Superior temporal gyrus (tissue), 1 donor: Measurements from ENCODE around the gene MAJIN.
"Not testable (repeated sequence)": the region's sequence is repeated elsewhere in the genome, so short reads cannot be mapped to it uniquely, and the experiment has no call there.

Experiments
- DNase-seq: peaks from one replicate; pipeline ENCODE4 v3.0.0-alpha.2; 2016; ENCODE audit errors: extremely low spot score

MAJIN gene, protein sequence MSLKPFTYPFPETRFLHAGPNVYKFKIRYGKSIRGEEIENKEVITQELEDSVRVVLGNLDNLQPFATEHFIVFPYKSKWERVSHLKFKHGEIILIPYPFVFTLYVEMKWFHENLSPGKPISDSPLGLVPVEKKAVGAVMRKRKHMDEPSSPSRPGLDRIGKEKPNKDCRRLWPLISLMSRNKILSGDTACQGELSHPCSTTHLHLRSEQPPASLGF

DNA sequence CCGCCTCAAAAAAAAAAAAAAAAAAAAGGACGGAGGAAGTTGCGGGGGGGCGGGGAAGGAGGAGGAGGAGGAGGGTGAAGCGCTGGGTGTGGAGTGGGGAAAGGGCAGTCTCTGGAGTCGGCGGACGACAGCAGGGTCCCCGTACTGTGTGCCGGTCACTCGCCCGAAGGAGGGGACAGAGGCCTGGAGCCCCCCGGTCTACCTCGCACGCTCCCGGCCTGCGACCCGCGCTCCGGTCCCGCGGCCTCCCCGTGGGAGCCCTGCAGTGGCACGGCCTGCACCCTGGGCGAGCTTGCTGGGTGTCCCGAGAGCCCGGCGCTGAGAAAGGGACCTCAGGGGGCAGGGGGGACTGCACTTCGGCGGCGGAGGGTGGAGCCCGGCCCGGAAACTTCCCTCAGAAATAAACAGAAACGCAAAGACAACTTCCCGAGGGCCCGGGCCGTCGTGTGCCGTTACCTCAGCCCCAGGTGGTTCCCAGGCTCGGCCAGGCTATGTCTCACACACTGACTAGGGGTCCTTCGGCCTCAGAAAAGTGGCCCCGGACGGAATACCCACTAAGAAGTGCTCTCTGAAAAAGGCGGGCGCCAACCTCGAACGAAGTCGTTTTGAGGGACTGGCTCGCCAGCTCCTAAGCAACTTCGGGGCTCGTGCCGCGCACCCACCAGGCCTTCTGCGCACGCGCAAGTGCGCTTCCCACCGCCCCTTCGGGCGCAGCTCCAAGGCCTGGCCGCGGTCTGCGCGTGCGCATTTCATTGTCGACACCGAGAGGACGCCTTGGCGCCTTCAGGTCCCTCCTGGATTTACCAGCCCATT lies at the start of gene MAJIN:
MAJIN (minus strand) TSS at position 688 of the 813 bp plus-strand sequence. CDS start 12,703 bp downstream, outside the sequence.
- DNase-seq, result peak; percentile 61

DNA sequence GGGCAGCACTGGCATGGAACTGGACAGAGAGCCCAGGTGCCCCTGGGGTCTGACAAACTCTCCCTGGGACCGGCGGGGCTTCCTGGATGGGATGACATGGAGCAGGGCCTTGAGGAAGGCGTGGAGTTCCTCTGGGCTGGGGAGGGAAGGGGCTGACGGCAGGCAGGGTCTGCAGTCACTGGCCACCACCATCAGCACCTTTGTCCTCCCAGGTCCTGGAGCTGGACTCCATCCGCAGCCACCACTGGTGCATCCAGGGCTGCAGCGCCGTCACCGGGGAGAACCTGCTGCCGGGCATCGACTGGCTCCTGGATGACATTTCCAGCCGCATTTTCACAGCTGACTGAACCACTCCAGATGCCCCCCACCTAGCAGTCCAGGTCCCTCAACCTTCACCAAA lies 49.6 kb upstream of the MAJIN start:
- DNase-seq, result no peak

DNA sequence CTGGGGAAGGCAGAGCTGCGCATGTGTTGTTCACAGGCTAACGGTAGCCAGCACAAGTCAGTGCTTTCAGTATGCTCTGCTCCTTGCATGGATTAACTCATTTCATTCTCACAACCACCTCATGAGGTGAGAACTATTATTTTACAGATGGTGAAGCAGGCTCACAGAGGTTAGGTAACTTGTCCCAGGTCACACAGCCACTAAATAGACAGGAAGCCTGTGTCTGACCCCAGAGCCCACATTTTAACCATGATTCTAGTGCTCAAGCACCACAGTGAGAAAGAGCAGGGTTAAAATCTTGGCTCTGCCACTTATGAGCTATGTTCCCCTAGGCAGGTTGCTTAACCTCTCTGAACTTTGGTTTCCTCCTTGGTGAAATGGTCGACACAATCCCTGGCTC lies 49.1 kb upstream of the MAJIN start:
- no peak for DNase-seq

DNA sequence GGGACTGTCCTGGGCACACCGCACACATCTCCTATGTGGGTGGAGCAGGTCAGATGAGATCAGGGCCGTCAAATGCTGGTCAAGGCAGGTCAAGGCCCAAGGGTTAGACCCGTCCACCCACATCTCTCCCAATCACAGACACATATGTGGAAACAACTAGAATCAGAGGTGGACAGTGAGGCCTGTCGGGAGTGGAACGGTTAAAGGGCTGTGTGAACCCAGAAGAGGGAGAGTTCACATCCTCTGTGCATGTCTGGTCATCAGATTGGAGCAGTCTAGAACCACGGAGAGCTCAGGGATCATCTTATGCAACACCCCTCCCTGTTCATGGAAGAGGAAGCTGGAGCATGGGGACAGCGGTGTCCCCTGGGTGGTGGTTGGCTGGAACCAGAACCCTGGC lies 47.9 kb upstream of the MAJIN start:
- DNase-seq, result no peak

DNA sequence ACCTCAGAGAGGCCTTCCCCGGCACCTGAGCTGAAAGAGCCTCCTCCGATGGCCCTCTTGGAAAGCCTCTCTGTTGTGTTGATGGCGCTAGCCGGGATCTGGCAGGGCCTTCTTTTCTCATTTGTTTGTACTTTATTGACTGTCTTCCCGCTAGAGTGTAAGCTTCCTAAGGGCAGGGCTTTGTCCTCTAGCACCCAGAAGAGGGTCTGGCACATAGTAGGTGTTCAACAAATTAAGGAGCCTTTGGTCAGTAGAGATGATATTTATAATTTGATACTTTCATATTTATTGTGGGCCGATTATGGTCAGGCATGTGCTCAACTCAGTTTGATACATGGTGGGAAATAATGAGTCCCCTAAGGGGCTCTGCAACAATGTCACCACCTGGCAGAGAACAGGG lies 46.0 kb upstream of the MAJIN start:
- no peak for DNase-seq

DNA sequence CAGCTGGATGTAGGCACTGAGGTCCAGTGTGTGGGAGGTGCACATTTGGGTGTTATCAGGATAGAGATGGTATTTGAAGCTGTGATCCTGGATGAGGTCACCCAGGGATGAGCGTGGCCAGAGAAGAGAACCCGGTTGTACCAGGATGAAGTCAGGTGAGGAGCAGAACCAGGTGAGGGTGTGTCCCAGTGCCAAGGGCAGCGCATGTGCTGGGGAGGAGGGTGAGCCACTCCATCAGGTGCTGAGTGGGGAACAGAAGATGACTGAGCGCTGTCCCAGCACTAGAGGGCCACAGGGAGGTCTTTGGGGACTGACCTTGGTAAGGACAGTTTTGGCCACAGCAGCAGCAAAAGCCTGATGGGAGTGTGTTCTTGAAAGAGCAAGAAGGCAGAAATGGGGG lies 44.8 kb upstream of the MAJIN start:
- DNase-seq, result no peak

DNA sequence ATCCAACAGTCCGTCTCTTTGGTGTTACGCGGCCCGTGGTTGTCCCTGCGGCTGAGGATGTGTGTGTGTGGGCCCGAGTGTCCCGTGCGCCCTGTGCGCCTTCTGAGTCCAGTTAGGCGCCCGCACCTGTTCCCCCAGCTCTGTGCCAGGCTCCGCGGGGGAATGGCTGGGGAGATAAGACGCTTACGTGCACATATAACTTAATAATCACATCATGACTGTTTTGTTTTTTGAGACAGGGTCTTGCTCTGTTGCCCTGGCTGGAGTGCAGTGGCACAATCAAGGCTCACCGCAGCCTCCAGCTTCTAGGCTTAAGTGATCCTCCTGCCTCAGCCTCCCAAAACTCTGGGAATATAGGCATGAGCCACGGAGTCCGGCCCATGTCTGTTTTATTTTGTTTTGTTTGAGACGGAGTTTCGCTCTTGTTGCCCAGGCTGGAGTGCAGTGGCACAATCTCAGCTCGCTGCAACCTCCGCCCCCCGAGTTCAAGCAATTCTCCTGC lies 42.9 kb upstream of the MAJIN start:
- DNase-seq, result no peak

DNA sequence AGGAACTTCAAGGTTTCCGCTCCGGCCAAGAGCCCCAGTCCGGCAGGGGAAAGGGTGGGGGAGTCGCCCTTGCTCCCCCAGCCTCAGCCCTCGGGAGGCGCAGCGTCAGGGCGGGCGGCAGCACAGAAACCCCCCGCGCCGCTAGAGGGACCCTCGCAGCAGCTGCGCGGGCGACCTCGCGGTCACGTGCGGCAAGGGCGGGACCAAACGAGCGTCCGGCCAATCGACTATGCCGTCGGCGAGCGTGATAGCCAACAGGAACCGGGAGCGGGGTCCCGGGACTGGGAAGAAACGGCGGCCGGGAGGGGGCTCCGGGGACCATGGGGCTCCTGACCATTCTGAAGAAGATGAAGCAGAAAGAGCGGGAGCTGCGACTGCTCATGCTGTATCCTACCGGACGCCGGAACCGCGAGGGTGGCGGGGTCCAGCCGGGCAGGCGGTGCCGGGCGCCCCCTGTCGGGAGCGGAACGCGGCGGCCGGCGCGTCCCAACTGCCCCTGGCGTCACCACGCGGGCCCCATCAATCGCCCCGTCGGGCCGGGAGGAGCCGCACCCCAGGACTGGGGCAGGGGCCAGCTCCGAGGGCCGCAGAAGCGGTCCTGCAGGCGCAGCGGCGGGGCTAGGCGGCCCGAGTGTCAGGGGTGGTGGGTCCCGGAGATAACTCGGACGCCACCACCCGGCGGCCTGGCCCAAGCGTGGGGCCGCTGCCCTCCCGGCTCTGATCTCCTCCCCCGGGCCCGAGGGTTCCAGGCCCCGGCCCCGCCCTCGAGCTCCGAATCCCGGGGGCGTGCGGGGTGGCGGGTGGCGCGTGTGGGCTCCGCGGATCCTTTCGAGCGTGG lies 42.2 kb upstream of the MAJIN start, which contains the start of gene ARL2:
ARL2 (plus strand) TSS at position 273 of the 838 bp plus-strand sequence; CDS start at position 321, 48 bp downstream.
- peak; percentile 93 for DNase-seq

DNA sequence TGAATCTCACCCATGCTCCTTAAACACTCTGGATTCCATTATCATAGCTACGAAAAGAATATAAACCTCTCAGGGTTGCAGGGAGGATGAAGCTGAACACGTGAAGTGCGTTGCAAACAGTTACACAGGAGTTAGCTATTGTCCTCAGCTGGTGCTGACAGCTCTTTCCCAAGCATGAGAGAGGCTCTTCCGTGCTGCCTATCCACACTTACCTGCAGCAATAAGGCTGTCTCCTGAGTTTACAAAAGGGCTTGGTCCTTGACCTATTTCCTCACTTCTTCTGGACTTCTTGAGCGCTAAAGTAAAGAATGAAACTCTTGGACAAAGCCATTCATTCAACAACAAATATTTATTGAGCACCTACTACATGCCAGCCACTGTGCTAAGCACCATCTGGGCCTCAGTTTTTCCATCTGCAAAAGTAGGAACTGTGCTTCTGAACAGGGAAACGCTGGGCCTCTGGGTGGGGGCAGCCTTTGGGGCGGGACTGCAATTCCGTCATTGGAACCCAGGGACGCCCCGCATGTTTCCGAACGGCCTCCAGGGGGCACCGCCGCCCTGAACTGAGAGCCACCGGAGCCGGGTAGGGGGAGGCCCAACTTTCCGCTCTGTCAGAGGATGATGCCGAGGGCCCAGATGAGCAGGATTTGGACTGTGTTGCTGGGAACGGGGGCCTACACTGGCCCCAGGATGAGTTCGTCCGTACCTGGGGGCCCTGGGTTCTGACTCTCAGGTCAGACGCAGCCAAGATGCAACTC lies 41.4 kb upstream of the MAJIN start:
- DNase-seq, result peak; percentile 88

DNA sequence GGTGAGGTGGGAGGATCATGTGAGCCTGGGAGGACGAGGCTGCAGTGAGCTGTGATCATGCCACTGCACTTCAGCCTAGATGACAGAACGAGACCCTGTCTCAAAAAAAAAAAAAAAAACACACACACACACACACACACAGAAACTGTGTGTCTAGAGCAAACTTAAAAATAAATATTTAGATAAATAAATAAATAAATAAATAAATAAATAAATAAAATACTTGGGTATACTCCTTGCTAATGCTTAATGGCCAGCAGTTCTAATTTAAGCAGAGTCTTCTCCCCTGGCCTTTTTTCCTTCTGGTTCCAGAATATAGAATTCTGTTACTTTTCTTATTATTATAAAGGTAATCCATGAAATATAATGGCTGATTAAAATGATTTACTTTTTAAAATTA lies 37.0 kb upstream of the MAJIN start:
- DNase-seq, result no peak

DNA sequence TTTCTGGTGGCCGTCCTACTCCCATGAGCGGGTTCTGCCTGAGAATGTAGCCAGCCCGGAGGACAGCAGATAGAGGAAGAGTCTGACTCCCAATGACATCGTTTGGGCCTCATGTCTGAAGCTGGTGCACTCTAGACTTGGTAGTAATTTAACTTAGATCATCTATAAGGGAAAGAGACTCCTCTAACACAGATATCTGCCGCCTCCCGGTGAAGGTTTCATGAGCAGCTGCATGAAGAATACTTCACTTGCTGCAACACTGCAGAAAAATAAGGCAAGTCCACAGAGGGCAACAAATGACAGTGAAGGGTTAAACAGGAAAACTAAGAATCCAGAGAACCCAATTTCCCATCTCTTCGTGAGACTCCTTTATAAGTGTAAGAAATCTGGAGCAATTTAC lies 36.1 kb upstream of the MAJIN start:
- no peak for DNase-seq

DNA sequence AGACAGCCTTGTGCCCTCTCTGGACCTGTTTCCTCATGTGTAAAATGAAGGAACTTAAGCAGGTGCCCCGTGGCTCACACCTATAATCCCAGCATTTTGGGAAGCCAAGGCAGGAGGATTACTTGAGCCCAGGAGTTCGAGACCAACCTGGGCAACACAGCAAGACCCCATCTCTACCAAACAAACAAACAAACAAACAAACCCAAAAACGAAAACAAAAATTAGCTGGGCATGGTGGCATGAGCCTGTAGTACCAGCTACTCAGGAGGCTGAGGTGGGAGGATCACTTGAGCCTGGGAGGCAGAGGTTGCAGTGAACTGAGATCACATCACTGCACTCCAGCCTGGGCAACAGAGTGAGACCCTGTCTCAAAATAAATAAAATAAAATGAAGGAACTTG lies 32.1 kb upstream of the MAJIN start:
- not testable (repeated sequence) for DNase-seq

DNA sequence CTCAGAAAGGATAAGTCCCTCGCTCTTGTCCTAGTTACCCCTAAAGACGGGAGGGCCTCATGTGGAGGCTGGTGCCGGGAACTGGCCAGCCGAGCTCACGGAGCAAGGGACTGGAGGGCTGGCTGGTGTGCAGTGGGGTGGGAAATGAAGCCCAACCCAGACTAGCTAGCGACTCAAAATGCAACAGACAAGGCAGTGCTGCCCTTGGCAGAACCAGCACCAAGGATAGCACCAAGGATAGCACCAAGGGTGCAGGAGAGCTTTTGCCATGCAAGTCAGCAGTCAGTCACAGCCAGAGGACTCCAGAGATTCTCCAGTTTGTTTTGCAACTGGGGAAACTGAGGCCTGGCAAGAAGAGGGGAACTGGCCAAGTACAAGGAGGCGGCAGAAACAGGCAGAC lies 31.4 kb upstream of the MAJIN start:
- no peak for DNase-seq

DNA sequence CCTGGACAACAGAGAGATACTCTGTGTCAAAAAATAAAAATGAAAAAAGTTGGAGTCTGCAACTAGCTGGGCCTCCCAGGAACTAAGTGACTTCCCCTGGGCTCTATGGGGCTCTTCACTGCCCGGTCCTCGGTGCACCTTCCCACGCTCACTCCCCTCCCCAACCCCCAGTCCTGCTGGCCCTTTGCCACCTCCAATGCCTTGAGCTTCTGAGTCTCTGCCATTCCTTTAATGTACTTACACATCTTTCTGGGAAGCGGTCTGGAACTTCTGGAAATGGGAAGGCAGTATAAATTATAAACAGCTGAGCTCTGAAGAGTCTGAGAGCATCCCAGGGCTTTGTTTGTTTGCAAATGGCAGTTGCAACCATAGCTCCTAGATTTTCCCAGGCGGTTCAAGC lies 30.8 kb upstream of the MAJIN start:
- DNase-seq, result no peak

DNA sequence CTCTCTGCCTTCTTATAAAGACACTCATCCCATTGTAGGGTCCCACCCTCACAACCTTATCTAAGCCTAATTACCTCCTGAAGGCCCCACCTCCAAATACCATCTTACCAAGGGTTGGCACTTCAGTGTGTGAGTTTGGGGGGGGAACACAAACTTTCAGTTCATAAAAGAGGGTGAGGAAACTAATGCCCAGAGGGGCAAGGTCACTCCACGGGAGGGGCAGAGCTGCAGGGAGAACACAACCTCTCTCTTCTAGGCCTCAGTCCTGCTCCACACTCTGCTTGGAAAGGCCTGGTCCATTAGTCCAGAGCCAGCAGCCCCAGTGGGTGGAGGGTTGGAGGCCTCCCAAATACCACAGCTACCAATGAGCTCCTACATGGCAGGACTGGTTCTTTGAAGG lies 27.6 kb upstream of the MAJIN start:
- no peak for DNase-seq

DNA sequence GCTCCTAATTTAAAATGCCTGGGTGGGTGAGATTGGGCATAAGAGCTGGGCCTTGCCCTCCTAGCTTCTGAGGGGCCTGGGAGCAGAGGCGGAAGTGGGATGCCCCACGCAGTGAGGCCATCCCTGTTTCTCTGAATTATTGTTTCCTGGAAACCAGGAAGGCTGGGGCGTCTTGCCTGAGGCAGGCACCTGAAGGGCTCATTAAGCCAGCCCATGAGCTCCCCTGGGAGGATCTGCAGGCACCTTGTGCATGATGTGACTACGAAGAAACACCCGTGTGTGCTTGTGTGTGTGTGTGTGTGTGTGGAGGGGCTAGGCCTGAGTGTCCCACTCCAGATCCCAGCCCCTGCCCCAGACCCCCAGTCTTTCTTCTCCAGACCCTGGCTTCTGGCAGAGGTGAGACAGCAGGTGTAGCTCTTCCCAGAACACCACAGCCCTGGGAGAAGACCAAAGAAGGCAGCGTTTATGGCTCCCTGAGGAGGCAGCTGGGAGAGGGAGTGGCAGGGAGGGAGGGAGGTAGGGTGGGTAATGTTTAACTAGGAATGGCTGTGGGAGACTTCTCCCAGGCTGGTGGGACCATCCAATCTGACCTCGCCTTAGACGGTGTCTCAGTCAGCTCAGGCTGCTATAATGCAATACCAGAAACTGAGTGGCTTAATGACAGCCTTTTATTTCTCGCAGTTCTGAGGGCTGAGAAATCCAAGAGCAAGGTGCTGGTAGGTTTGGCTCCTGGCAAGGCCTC lies 27.0 kb upstream of the MAJIN start:
- DNase-seq, result no peak

DNA sequence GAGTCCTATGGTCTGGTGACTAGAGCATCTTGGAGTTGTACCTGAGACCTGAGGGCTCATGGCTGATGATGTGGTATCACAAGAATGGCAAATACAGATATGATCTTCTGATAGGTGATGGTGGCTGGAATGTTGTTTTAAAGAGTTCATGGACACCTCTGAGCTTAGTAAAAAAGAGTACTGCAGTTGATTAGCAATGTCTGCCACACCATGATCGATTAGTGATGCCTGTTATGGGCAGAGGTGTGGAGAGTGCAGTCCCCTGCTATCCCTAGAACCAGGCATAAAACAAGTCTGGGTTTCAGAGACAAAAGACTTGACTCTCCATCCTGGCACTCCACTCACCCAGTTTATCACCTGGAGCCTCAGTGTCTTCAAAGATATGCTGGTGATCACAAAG lies 26.2 kb upstream of the MAJIN start:
- no peak for DNase-seq

DNA sequence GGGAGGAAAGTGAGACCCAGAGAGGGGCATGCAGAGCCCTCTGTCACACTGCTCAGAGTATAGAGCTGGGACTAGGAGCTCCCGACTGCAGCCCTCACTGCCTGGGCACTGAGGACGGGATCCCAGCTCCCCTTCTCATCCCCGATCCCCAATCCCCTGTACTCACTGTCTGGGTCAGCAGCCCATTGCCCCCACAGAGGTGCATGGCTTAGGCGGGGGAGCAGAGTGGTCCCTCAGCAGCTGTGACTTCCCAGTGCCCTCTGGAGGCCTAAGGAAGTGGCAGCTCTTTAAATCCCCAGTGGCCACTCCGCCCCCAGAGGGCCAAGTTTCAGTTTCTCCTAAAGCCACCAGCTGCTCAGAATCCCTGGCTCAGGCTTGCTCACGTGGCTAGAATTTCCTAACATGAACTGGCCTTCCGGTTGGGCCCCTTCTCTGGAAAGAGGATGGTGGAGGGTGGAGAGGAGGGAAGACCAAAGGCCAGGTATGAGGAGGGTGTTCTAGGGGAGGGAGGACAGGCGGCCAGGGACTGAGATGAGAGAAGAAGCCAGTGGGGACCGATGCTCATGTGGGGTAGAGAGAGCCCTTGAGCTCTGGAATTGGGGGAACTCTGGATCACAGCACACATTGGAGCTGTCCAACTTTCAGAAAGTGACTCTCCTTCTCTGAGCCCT lies 24.9 kb upstream of the MAJIN start, which contains the start of gene BATF2:
BATF2 (minus strand) TSS at position 262 of the 671 bp plus-strand sequence; CDS start at position 205, 57 bp downstream.
- DNase-seq, result peak; percentile 46

DNA sequence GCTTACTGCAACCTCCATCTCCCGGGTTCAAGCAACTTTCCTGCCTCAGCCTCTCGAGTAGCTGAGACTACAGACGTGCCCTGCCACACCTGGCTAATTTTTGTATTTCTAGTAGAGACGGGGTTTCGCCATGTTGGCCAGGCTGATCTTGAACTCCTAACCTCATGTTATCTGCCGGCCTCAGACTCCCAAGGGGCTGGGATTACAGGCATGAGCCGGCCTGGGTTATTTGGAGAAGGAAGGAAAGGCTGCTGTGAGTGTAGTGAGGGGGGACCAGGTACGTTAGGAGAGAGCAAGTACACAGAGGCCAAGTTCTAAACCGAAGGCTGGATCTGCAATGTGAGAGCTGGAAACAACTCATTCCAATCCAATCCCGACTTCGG lies 24.4 kb upstream of the MAJIN start:
- DNase-seq, result no peak

DNA sequence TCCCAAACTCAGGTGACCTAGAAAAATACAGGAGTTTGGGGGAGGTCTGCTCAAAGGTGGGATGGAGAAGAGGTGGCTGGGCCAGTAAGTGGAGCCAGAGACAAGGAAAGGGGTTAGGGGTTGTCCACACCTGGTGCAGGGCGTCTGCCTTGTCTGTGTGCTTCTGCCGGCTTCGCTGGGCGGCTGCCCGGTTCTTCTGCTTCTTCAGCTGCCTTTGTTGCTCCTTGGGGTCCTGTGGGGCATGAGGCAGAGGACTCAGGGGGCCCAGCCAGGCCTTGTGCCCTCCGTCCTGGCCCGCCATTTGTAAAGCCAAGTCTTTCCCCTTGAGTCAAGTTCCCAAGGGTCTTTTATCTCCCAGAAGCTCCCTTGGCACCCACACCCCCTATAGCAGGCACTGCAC lies 22.4 kb upstream of the MAJIN start:
- DNase-seq, result no peak
